Measurements from ENCODE around the gene INSL4. TPM values are rescaled to one million over a fixed set of nuclear protein-coding genes. Genes with fewer than 3 reads are reported as not detected.

Gene INSL4
- total RNA-seq = not detected

DNA sequence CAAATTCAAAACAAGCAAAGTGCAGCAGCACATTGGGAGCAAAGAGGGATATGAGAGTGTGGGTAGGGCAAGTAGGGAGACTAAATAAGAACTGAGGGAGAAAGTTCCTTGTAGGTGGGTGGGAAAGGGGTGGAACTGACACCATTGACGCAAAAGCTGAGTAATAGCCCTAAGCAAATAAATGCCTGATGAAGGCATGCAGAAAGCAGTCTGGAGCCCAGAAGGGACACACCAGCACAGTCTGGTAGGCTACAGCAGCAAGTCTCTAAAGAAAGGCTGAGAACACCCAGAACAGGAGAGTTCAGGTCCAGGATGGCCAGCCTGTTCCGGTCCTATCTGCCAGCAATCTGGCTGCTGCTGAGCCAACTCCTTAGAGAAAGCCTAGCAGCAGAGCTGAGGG, at the start of gene INSL4:
Gene INSL4 (plus strand): TSS at position 208 of the 400 bp plus-strand sequence. CDS start 105 bp downstream, at position 313.
- no peak for DNase-seq
- no peak within 1 kb of the TSS for H3K27ac Mint-ChIP-seq
- peaks cover 15% of the 10 kb centered on the region for H3K27me3 Mint-ChIP-seq
- POLR2A ChIA-PET = no interaction called here
- no peaks in the 10 kb centered on the region for H3K9me3 Mint-ChIP-seq
- no peaks in the 10 kb centered on the region for H3K36me3 Mint-ChIP-seq
- H3K4me1 Mint-ChIP-seq = no peaks in the 10 kb centered on the region
- ATAC-seq (ENCODE audit: low read depth) = no peak
- no peak within 1 kb of the TSS for H3K4me3 Mint-ChIP-seq

DNA sequence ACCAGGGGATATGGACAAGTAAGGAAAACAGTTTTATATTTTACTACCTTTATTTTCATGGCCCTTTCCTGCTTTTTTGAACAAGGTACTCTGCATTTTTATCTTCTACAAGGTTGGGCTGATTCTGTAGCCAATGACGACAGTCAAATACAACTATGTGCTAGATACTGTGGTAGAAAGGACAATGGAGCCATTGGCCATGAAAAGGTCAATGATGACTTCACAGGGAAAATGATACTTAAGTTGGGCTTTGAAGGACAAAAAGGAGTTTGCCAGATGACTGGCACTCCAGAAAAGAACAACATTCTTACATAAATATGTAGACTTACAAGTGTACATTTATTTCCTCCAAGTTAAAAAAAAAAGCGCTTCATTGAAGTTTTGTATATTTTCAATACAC, 46.4 kb upstream of the INSL4 start:
- peaks cover 17% of the 10 kb centered on the region for H3K4me1 Mint-ChIP-seq
- POLR2A ChIA-PET = no interaction called here
- no peak overlapping the region for H3K4me3 Mint-ChIP-seq
- H3K36me3 Mint-ChIP-seq = peaks cover under 1% of the 10 kb centered on the region
- H3K9me3 Mint-ChIP-seq = peaks cover under 1% of the 10 kb centered on the region
- no peak overlapping the region for H3K27ac Mint-ChIP-seq
- DNase-seq (no peak), ATAC-seq (ENCODE audit: low read depth) (no peak)
- no peaks in the 10 kb centered on the region for H3K27me3 Mint-ChIP-seq

DNA sequence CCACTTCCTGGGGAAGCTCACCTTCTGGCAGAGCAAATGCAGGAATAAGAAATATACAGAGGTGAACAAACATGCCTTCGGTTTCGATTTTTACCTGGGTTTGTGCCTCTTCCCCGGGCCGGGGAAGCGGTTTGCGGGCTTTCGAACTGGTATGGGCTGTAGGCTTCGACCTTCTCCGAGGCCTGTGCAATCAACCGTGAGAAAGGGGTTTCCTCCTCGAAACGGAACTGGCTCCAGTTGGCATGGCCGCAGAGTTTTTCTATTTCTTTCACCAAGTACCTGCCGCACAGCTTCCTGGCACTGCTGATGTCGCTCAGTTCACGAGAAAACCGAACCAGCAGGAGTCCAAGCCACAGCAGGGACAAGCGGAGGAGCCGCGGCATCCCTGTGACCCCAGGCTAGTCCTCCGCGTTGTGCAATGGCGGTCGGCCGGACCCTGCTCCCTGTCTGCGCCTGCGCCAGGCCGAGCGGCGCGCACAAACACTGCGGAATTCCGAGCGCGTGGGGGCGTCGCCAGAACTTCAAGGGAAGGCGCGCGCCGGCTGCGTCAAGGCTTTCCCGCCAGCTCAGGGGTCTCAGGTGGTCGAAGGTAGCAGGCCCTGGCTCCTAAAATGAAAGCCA, 45.9 kb upstream of the INSL4 start, which contains the start of gene INSL6:
Gene INSL6 (minus strand): TSS at position 420 of the 621 bp plus-strand sequence. CDS start 37 bp downstream, at position 383.
- Mint-ChIP-seq H3K4me1 (peaks cover 17% of the 10 kb centered on the region), H3K4me3 (peak within 1 kb of the TSS; percentile 6), H3K36me3 (no peaks in the 10 kb centered on the region), H3K9me3 (no peaks in the 10 kb centered on the region), H3K27ac (no peak within 1 kb of the TSS), H3K27me3 (no peaks in the 10 kb centered on the region)
- no peak for DNase-seq
- no peak for ATAC-seq (ENCODE audit: low read depth)
- POLR2A ChIA-PET = no interaction called here

DNA sequence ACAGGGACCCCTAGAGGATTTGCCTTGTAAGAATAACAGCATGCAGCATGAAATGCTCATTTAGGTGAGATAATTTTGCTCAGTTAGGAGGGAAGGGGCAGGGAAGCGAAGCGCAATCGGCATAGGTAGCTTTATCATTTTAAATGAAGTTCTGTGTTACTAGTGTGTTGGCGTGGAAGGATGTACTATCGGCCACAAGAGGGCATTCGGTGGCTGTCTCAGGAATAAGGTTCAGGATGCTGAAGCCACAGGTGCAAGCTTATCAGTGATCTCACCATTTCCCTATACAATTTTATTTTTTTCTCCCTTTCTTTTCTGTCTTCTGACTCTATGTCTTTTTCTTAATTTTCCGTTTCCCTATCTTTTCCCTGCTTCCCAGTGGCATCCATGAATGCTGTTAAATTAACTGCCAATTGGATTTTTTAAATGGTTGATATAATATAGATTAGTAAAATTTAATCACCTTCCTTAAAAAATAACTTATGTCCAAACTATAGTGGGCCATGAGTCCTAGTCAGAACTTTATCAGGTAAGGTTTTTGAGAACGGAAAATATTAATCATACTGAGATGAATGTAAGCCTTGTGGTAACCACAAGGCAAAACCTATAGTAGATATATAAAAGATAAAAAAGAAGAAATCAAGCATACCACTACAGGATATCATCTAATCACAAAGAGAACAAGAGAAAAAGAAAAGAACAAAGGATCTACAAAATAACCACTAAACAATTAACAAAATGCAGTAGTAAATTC, 44.6 kb upstream of the INSL4 start:
- no peak for DNase-seq
- Mint-ChIP-seq H3K27ac (no peak overlapping the region), H3K4me3 (peak overlapping the region; percentile 6), H3K4me1 (peaks cover 17% of the 10 kb centered on the region), H3K9me3 (no peaks in the 10 kb centered on the region), H3K36me3 (no peaks in the 10 kb centered on the region), H3K27me3 (no peaks in the 10 kb centered on the region)
- peak; percentile 90 for ATAC-seq (ENCODE audit: low read depth)
- POLR2A ChIA-PET = no interaction called here

DNA sequence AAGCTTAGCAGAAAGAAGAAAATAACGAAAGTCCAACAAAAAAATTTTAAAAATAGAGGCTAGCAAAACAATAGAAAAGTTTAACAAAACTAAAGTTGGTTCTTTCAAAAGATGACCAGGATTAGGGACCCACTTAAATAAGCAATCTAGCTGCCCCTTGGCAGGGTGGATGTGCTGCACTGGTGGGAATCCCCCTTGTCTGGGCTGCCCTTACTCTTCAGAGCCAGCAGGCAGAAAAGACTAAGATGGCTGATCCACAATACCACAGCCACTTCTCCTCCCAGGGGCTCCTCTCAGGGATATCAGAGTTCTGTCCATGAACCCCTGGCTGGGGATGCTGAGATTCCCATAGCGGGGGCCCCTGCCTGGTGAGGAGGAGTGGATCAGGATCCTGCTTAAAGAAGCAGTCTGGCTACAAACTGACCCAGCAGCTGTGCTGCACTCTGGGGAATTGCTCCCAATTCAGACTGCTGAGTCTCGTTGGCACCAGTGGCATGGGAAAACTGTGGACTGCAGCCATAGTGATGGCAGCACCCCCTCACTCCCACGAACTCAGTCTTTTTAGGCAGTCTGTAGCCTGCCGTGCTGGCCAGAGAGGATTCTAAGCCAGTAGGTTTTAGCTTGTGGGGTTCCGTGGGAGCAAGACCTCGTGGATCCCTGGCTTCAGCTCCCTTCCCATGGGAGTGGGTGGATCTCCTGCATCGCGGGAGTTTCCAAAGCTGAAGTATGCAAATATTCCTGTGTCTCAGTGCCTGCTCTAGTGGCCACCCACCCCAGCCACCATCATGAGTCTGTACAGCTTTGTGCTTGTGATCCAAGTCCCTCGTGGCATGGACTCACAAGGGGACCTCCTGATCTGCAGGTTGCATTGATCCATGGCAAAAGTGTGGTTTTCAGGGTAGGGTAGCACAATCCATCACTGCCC, 42.9 kb upstream of the INSL4 start:
- peaks cover 17% of the 10 kb centered on the region for H3K4me1 Mint-ChIP-seq
- no peaks in the 10 kb centered on the region for H3K27me3 Mint-ChIP-seq
- no peaks in the 10 kb centered on the region for H3K9me3 Mint-ChIP-seq
- ATAC-seq (ENCODE audit: low read depth) (no peak), DNase-seq (no peak)
- H3K36me3 Mint-ChIP-seq = no peaks in the 10 kb centered on the region
- H3K4me3 Mint-ChIP-seq = no peak overlapping the region
- H3K27ac Mint-ChIP-seq = no peak overlapping the region
- POLR2A ChIA-PET = no interaction called here

DNA sequence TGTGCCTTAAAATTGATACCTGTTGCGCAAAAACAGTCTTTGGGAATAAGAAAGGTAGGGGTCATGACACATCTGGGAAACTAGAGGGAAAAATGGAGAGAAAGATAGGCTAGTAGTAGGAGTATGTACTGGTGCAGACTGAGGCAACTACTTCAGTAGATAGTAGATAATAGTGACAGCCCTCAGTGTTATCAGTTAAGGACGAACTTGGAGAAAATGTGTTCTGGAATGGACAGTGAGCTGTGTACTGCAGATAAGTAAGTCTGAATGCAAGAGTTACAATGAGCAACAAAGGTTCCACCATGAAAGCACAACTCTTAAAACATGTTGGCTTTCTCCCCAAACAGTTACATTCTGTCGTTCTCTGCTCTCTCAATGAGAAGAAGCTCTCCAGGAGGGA, 39.2 kb upstream of the INSL4 start:
- peaks cover 2% of the 10 kb centered on the region for H3K4me1 Mint-ChIP-seq
- POLR2A ChIA-PET = no interaction called here
- ATAC-seq (ENCODE audit: low read depth) (no peak), DNase-seq (no peak)
- peaks cover 3% of the 10 kb centered on the region for H3K9me3 Mint-ChIP-seq
- no peak overlapping the region for H3K27ac Mint-ChIP-seq
- H3K4me3 Mint-ChIP-seq = no peak overlapping the region
- no peaks in the 10 kb centered on the region for H3K36me3 Mint-ChIP-seq
- peaks cover 14% of the 10 kb centered on the region for H3K27me3 Mint-ChIP-seq

DNA sequence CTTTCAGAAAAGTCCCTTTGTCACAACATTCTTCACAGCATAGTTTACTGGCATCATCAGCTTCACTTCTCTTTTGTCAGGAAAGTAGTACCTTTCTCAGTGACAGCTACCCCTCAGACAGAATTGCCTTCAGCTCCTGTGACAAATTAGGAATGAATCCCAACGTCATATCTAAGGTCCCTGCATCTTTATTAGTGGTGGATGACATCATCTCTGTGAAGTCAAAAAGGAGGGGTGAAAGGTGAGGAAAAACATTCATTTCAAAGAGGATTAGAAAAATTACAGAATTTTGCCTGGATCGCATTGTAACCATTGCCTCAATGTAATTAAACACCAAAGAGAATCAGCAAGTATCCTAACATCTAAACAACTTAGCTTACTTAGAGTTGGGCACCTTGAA, 37.9 kb upstream of the INSL4 start:
- Mint-ChIP-seq H3K9me3 (peaks cover 3% of the 10 kb centered on the region), H3K27ac (no peak overlapping the region), H3K27me3 (peaks cover 16% of the 10 kb centered on the region), H3K4me1 (no peaks in the 10 kb centered on the region), H3K4me3 (no peak overlapping the region), H3K36me3 (no peaks in the 10 kb centered on the region)
- ATAC-seq (ENCODE audit: low read depth) (no peak), DNase-seq (no peak)
- POLR2A ChIA-PET = no interaction called here

DNA sequence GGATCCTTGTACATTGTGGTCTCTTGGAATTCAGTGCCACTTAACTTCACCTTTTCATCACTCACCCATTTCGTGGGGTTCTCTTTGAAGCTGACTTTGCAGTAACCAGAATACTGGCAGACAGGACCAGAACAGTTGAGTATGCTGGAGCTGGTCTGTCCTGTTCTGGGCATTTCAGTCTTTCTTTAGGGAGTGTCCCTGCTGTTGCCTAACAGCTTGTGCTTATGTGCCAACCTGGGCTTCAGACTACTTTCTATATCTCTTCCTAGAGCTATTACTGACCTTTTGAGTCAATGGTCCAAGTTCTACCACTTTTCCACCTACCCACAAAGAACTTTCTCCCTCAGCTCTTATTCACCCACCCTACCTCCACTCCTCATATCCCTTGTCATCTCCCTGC, 35.8 kb upstream of the INSL4 start:
- H3K27ac Mint-ChIP-seq = no peak overlapping the region

DNA sequence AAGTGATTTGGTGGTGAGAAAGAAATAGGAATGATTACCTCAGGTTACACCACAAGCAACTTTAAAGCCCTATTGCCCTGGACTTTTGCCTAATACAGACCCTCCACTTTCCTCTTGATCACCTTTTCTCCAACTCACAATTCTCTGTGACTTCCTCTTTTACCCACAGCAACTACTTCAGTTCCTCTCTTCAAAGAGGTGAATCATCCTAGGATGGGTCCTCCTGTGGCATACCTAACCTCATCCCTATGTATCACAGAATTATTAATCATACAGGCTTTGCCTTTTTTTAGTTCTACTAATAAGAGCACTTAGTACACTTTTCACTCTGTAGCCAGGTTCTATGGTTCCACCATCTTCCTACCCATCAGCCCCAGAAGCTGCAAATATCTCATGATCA, 26.1 kb upstream of the INSL4 start:
- Mint-ChIP-seq H3K9me3 (peaks cover 9% of the 10 kb centered on the region), H3K27ac (no peak overlapping the region), H3K27me3 (peaks cover 4% of the 10 kb centered on the region), H3K36me3 (peaks cover 3% of the 10 kb centered on the region), H3K4me3 (no peak overlapping the region), H3K4me1 (peaks cover 14% of the 10 kb centered on the region)
- ATAC-seq (ENCODE audit: low read depth) (peak; percentile 77), DNase-seq (no peak)
- POLR2A ChIA-PET = no interaction called here

More for the DNA sequence above, 35.8 kb upstream of the INSL4 start:
- H3K27me3 Mint-ChIP-seq = peaks cover 16% of the 10 kb centered on the region
- H3K9me3 Mint-ChIP-seq = peaks cover 3% of the 10 kb centered on the region
- ATAC-seq (ENCODE audit: low read depth) (no peak), DNase-seq (no peak)
- no peak overlapping the region for H3K4me3 Mint-ChIP-seq
- H3K36me3 Mint-ChIP-seq = no peaks in the 10 kb centered on the region
- POLR2A ChIA-PET = no interaction called here
- no peaks in the 10 kb centered on the region for H3K4me1 Mint-ChIP-seq

DNA sequence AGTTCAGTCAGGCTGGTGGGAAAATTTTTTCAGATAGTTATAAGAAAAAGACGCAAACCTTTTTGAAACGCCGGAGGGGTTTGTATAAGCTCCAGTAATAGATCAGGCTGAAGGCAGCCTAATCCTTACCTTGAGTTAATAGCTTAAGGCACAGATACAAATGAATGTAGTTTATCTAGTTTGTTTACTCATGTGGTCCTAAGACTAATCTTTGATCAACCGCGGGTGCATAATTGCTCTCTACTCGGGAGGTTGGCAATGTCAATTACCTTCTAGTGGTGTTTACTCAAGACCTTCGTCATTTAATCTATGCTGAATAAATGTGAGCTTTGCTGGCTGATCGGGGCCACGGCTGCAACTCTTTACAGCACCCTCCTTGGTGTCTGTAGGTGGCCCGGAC, 665 bp upstream of the INSL4 start:
- ATAC-seq (ENCODE audit: low read depth) (no peak), DNase-seq (no peak)
- Mint-ChIP-seq H3K27ac (no peak overlapping the region), H3K4me1 (no peaks in the 10 kb centered on the region), H3K27me3 (peaks cover 20% of the 10 kb centered on the region), H3K9me3 (no peaks in the 10 kb centered on the region), H3K4me3 (no peak overlapping the region), H3K36me3 (no peaks in the 10 kb centered on the region)
- POLR2A ChIA-PET = no interaction called here

DNA sequence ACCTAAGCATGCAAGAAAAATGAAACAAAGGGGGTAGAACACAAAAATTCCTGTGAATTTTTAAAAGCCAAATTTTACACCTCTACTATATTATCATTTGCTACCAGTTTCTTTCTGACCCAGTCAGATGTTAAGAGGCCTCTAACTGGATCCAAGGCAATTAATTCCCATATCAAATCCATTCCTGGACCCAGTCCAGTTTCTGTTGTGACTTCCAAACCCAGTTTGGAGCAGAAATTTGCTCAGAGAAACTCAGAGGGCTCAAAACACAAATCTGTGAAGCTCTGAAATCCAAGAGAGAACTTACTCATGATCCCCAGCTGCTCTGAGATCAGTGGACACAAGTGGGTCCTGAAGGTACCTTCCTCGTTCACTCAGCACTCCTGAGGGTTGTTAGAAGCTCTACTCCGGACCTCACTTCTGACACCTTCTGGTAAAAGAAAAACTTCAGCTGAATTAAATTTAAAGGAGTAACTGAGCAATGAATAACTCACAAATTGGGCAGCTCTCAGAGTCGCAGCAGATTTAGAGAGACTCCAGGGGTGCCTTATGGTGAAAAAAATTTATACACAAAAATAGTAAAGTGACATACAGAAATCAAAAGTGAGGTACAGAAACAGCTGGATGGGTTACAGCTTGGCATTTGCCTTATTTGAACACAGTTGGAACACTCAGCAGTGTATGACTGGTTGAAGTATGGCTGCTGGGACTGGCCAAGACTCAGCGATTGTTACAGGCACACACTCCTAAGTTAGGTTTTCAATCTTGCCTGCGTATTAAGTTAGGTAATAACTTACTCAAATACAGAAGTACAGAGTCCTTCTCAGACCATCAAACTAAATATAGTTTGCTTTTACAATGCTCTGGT, 32.4 kb downstream of the INSL4 start:
- Mint-ChIP-seq H3K36me3 (no peaks in the 10 kb centered on the region), H3K9me3 (no peaks in the 10 kb centered on the region), H3K27ac (no peak overlapping the region), H3K27me3 (peaks cover 2% of the 10 kb centered on the region), H3K4me1 (peaks cover 13% of the 10 kb centered on the region), H3K4me3 (no peak overlapping the region)
- ATAC-seq (ENCODE audit: low read depth) (no peak), DNase-seq (no peak)
- POLR2A ChIA-PET = no interaction called here

DNA sequence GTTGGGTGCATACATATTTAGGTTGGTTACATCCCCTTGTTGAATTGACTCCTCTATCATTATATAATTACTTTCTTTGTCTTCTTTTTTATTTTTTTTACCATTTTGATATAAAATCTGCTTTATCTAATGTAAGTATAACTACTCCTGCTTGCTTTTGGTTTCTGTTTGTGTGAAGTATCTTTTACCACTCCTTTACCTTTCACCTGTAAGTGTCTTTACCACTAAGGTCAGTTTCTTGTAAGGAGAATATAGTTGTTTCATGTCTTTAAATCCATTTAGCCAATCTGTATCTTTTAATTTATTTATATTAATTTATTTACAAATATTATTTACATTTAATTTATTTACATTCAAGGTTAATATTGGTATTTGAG, 33.0 kb downstream of the INSL4 start:
- Mint-ChIP-seq H3K27ac (no peak overlapping the region), H3K36me3 (no peaks in the 10 kb centered on the region), H3K4me3 (no peak overlapping the region), H3K9me3 (no peaks in the 10 kb centered on the region), H3K4me1 (peaks cover 14% of the 10 kb centered on the region), H3K27me3 (peaks cover 2% of the 10 kb centered on the region)
- ATAC-seq (ENCODE audit: low read depth) (no peak), DNase-seq (no peak)
- POLR2A ChIA-PET = no interaction called here

DNA sequence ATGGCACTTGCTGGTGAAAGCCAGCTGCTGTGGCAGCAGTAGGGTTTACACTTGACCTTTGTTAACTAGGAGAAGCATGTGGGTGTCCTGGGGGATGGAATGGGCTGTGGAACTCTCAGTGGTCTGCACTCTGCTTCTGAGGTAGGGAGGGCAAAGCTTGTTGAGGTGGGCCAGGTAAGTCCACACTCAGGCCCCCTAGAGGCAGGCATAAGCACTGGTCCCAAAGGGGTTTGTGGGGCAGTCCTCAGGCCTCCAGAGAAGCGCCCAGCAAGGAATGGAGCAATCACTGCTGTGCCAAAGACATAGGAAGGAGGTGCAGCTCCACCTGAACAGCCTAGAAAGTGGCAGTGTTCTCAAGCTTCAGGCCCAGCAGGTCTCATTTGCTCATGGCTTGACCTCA, 34.7 kb downstream of the INSL4 start:
- peaks cover 14% of the 10 kb centered on the region for H3K4me1 Mint-ChIP-seq
- POLR2A ChIA-PET = no interaction called here
- H3K9me3 Mint-ChIP-seq = no peaks in the 10 kb centered on the region
- H3K27me3 Mint-ChIP-seq = no peaks in the 10 kb centered on the region
- ATAC-seq (ENCODE audit: low read depth) = no peak
- no peaks in the 10 kb centered on the region for H3K36me3 Mint-ChIP-seq
- H3K27ac Mint-ChIP-seq = no peak overlapping the region
- no peak overlapping the region for H3K4me3 Mint-ChIP-seq
- no peak for DNase-seq
